ENCODE results near the gene SAMM50. TPM values are rescaled to one million over a fixed set of nuclear protein-coding genes. Genes with fewer than 3 reads are reported as not detected.

SAMM50 gene
- total and polyA plus RNA-seq, 10 of the 15 experiments (the other 5 are each of a cell fraction or from before 2014, with no cell fraction given), result 38.2 to 126 (median 62.4) TPM

DNA sequence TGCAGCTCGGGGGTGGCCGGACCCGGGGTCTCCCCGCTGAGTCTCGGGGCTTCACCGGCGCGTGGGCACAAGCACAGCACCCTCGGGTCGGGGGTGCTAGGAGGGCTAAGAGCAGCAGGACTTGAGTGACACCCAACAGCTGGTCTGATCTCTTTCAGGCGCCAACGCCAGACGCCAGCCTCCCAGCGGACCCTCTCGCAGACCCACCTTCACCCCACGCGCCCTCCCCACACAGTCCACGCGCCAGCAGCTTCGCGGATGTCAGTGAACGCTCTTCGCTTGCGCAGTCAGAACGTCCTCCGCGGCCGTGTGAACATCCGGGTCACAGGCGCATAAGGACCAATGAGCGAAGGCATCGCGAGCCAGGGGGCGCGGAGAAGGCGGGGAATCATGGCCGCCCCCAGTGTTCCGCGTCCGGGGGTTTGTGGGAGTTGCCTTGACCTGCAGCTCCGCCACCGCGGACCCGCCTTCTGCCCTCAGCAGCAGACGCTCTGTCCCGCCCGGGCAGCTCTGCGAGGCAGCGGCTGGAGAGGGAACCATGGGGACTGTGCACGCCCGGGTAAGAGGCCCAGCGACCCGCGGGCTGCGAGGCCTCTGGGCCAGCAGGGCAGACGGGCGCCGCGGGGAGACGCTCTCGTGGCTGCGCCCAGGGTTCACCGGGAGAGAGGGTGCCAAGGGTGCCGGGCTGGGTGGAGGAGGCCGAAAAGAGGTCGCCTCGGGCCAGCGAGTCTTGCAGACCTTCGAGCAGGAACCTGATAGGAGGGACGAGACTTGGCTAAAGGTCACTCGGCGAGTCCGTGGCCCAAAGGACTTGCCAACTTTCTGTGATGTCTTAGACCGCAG, at the start of gene SAMM50 (continued):
- TF ChIP-seq, protein P1, sequence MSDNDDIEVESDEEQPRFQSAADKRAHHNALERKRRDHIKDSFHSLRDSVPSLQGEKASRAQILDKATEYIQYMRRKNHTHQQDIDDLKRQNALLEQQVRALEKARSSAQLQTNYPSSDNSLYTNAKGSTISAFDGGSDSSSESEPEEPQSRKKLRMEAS (IDR thresholded peaks at IDR 0.05; ENCODE audit: low read depth, low read length), result peak; percentile 64
- TF ChIP-seq POLR2A (IDR thresholded peaks at IDR 0.05; ENCODE audit: low read depth, low read length) (peak; percentile 99), BHLHE40 (IDR thresholded peaks at IDR 0.05; ENCODE audit: borderline replicate concordance in 1 of 2, low read depth in 2 of 2, low read length in 1 of 2) (peak in 1 of 2 experiments; percentile 20; a peak in 2 of 4 replicates), RELB (IDR thresholded peaks at IDR 0.05; ENCODE audit: low read depth) (peak; percentile 78), NRF1 (conservative IDR thresholded peaks at IDR 0.05; ENCODE audit: low read depth, low read length) (peak; percentile 53), IRF4 (IDR thresholded peaks at IDR 0.05; ENCODE audit: low read depth, low read length) (no peak), MYC (IDR thresholded peaks at IDR 0.05; ENCODE audit: insufficient read depth, insufficient read length, insufficient replicate concordance, low read length, severe bottlenecking) (peak; percentile 66), SIX5 (IDR thresholded peaks at IDR 0.05; ENCODE audit: low read depth, low read length, severe bottlenecking) (peak; percentile 61), NR2C2 (IDR thresholded peaks at IDR 0.05; ENCODE audit: borderline replicate concordance, control insufficient read depth, insufficient read length, low read depth) (peak; percentile 80), POU2F2 (IDR thresholded peaks at IDR 0.05; ENCODE audit: borderline replicate concordance, low read depth, low read length) (peak; percentile 61; the same call in 1 of the 3 replicates), CBX3 (IDR thresholded peaks at IDR 0.05; ENCODE audit: borderline replicate concordance, low read depth) (no peak), NR2C1 (IDR thresholded peaks at IDR 0.05) (peak; percentile 99), E2F4 (IDR thresholded peaks at IDR 0.05; ENCODE audit: low read depth, low read length) (no peak), RBBP5 (conservative IDR thresholded peaks at IDR 0.05) (no peak), ZBTB33 (IDR thresholded peaks at IDR 0.05) (no peak), E4F1 (IDR thresholded peaks at IDR 0.05; ENCODE audit: borderline replicate concordance, partially characterized antibody) (no peak), BACH1 (IDR thresholded peaks at IDR 0.05; ENCODE audit: borderline replicate concordance) (peak; percentile 89)
- TF ChIP-seq, protein P2, sequence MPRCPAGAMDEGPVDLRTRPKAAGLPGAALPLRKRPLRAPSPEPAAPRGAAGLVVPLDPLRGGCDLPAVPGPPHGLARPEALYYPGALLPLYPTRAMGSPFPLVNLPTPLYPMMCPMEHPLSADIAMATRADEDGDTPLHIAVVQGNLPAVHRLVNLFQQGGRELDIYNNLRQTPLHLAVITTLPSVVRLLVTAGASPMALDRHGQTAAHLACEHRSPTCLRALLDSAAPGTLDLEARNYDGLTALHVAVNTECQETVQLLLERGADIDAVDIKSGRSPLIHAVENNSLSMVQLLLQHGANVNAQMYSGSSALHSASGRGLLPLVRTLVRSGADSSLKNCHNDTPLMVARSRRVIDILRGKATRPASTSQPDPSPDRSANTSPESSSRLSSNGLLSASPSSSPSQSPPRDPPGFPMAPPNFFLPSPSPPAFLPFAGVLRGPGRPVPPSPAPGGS (IDR thresholded peaks at IDR 0.05; ENCODE audit: borderline replicate concordance, insufficient read depth, low read depth, low read length, poor library complexity, severe bottlenecking), result no peak

All from GM12878 (cell line).